Ovary (tissue), 3 donors: ENCODE data around the gene MAP7D1.

ENCODE experiments used
- CTCF ChIP-seq, 3 donors: fragments of 450-650 bp in 2 of 3; fragments of 200-600 bp in 1 of 3; IDR thresholded peaks; one replicate each; pipeline versions ENCODE4 v1.5.1 to v1.8.0; 2016 to 2022; ENCODE audit warnings: antibody characterized with exemption in 3 of 3, mild to moderate bottlenecking in 1 of 3
- EP300 ChIP-seq: sonication (generic); formaldehyde crosslinking; IDR thresholded peaks from one replicate; pipeline ENCODE4 v1.6.1; 2017; ENCODE audit warnings: antibody characterized with exemption
- POLR2A ChIP-seq: fragments of 450-650 bp; IDR thresholded peaks from one replicate; pipeline ENCODE4 v1.6.1; 2017; ENCODE audit warnings: antibody characterized with exemption, mild to moderate bottlenecking, moderate library complexity
- donor health status: DM: no; HTN: no; CAD: no.

- TF ChIP-seq CTCF (IDR thresholded peaks at IDR 0.05) (no peak), EP300 (no peak), POLR2A (no peak)
Measured at GRCh38 chr1:36133484-36133883, 22.5 kb upstream of the MAP7D1 start.
